LNCaP clone FGC (cell line): ENCODE data around the gene CES3.
"Not testable (repeated sequence)": the region's sequence is repeated elsewhere in the genome, so short reads cannot be mapped to it uniquely, and the experiment has no call there.

ENCODE experiments used
- DNase-seq: peaks from one replicate; pipeline ENCODE4 v3.0.0-alpha.2; 2011; ENCODE audit warnings: low read depth
- H3K4me3 ChIP-seq: 2 replicates; pipeline ENCODE4 v1.5.1; 2011; ENCODE audit warnings: mild to moderate bottlenecking, low read depth, low read length, control low read depth
- CTCF ChIP-seq: IDR thresholded peaks from 2 replicates; pipeline ENCODE4 v1.5.1; 2012; ENCODE audit warnings: mild to moderate bottlenecking; ENCODE audit not compliant: control insufficient read depth, insufficient read depth; ENCODE audit errors: extremely low read depth

Gene CES3

GRCh38 chr16:66972983-66973382 is 11.9 kb downstream of the CES3 start:
- no peak for DNase-seq
- TF ChIP-seq CTCF, result no peak
- no peak overlapping the region for H3K4me3 ChIP-seq

GRCh38 chr16:66973716-66974115 is 12.7 kb downstream of the CES3 start:
- no peak for TF ChIP-seq CTCF
- DNase-seq, result no peak
- no peak overlapping the region for H3K4me3 ChIP-seq

DNA sequence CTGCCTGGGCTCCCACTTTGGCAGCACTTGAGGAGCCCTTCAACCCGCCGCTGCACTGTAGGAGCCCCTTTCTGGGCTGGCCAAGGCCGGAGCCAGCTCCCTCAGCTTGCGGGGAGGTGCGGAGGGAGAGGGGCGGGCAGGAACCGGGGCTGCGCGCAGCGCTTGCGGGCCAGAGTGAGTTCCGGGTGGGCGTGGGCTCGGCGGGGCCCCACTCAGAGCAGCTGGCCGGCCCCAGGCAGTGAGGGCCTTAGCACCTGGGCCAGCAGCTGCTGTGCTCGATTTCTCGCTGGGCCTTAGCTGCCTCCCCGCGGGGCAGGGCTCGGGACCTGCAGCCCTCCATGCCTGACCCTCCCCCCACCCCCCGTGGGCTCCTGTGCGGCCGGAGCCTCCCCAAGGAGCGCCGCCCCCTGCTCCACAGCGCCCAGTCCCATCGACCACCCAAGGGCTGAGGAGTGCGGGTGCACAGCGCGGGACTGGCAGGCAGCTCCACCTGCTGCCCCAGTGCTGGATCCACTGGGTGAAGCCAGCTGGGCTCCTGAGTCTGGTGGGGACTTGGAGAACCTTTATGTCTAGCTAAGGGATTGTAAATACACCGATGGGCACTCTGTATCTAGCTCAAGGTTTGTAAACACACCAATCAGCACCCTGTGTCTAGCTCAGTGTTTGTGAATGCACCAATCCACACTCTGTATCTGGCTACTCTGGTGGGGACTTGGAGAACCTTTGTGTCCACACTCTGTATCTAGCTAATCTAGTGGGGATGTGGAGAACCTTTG is 13.3 kb downstream of the CES3 start:
- DNase-seq, H3K4me3 ChIP-seq: not testable (repeated sequence)

DNA sequence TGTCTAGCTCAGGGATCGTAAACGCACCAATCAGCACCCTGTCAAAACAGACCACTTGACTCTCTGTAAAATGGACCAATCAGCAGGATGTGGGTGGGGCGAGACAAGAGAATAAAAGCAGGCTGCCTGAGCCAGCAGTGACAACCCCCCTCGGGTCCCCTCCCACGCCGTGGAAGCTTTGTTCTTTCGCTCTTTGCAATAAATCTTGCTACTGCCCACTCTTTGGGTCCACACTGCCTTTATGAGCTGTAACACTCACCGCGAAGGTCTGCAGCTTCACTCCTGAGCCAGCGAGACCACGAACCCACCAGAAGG is 13.8 kb downstream of the CES3 start:
- not testable (repeated sequence) for H3K4me3 ChIP-seq, DNase-seq

- TF ChIP-seq CTCF, result no peak
- no peak overlapping the region for H3K4me3 ChIP-seq
- DNase-seq, result no peak
Measured at GRCh38 chr16:66975302-66975893, 14.3 kb downstream of the CES3 start.

- H3K4me3 ChIP-seq, result no peak overlapping the region
- DNase-seq, result no peak
- no peak for TF ChIP-seq CTCF
Measured at GRCh38 chr16:66976746-66977145, 15.7 kb downstream of the CES3 start.

DNA sequence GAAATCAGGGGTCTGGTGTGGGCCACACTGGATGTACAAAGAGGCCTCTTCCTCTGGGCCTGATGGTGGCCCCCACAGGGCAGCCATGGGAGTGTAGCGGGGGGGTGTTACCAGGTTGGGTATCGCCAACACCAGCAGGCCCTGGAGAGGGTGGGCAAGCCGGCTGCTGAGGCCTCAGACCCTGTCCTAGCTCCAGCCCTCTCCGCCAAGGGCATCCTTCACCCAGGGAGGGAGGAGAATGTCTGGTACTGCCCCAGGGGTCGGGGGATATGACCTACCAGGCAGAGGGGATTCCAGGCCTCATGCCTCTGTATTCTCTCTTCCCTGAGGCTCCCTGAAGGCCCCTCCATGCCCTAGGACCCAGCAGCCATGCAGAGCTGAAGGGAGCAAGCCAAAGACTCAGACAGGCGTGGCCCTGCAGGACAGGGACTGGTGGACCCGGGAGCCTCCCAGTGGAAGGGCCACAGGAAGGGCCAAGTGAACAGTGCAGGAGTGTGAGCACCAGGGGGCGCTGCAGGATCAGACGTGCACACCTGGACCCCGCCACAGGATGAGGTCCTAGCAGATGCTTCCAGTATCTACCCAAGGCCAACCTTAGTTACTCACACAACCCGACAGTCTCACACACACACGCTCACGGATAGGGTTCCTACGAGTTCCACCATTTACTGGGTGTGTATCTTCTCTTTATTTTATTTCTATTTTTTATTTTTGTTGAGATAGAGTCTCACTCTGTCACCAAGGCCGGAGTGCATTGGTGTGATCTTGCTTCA is 16.5 kb downstream of the CES3 start:
- peak; percentile 97 for TF ChIP-seq CTCF
- no peak overlapping the region for H3K4me3 ChIP-seq
- no peak for DNase-seq
